LHCN-M2 (cell line): ENCODE measurements around the gene FBXL17. TPM values are rescaled to one million over a fixed set of nuclear protein-coding genes. Genes with fewer than 3 reads are reported as not detected.
"Not testable (repeated sequence)": the region's sequence is repeated elsewhere in the genome, so short reads cannot be mapped to it uniquely, and the experiment has no call there.

Source experiments
- DNase-seq: peaks from one replicate; pipeline ENCODE4 v3.0.0-alpha.2; 2012; ENCODE audit warnings: low read depth
- polyA plus RNA-seq: library from polyadenylated mRNA; unstranded; fragments of >200 nt; gene quantifications from one replicate; pipeline ENCODE4 v1.2.1, GENCODE V29; 2012; ENCODE audit warnings: missing spikeins
- total RNA-seq: library from RNA; depleted of rRNA; stranded (reverse); fragments of >200 nt; gene quantifications from 2 replicates; pipeline ENCODE4 v1.2.3, GENCODE V29; 2014; rRNA removed

The FBXL17 gene
- total RNA-seq: 17.4 and 23.4 TPM in 2 replicates
- 6.0 TPM for polyA plus RNA-seq

- peak; percentile 95 for DNase-seq
These were observed at the start of gene FBXL17 for GRCh38 chr5:108381954-108382783. FBXL17 (minus strand) TSS chr5:108382098.

GRCh38 chr5:108430931-108431608 lies 49.2 kb upstream of the FBXL17 start:
- DNase-seq: peak; percentile 13

GRCh38 chr5:108421713-108422112 lies 39.8 kb upstream of the FBXL17 start:
- peak; percentile 43 for DNase-seq

GRCh38 chr5:108420755-108421154 lies 38.9 kb upstream of the FBXL17 start:
- DNase-seq: no peak

GRCh38 chr5:108420158-108420557 lies 38.3 kb upstream of the FBXL17 start:
- no peak for DNase-seq

- no peak for DNase-seq
These were observed 36.3 kb upstream of the FBXL17 start for GRCh38 chr5:108418197-108418596.

- DNase-seq: no peak
These were observed 35.3 kb upstream of the FBXL17 start for GRCh38 chr5:108417166-108417670.

- peak; percentile 36 for DNase-seq
These were observed 33.8 kb upstream of the FBXL17 start for GRCh38 chr5:108415726-108416125.

GRCh38 chr5:108409786-108410185 lies 27.9 kb upstream of the FBXL17 start:
- no peak for DNase-seq

GRCh38 chr5:108405201-108405600 lies 23.3 kb upstream of the FBXL17 start:
- DNase-seq: not testable (repeated sequence)

- no peak for DNase-seq
These were observed 17.1 kb upstream of the FBXL17 start for GRCh38 chr5:108398964-108399363.

GRCh38 chr5:108396837-108397236 lies 14.9 kb upstream of the FBXL17 start:
- DNase-seq: not testable (repeated sequence)

GRCh38 chr5:108387758-108388157 lies 5.9 kb upstream of the FBXL17 start:
- no peak for DNase-seq

GRCh38 chr5:108386345-108387061 lies 4.6 kb upstream of the FBXL17 start:
- DNase-seq: peak; percentile 84

- peak; percentile 82 for DNase-seq
These were observed 2.8 kb upstream of the FBXL17 start for GRCh38 chr5:108384741-108385140.

GRCh38 chr5:108382784-108383330 lies 959 bp upstream of the FBXL17 start:
- DNase-seq: no peak

- DNase-seq: peak; percentile 73
These were observed 446 bp downstream of the FBXL17 start for GRCh38 chr5:108381350-108381953.

- peak; percentile 59 for DNase-seq
These were observed 1.2 kb downstream of the FBXL17 start for GRCh38 chr5:108380531-108381349.

- DNase-seq: peak; percentile 33
These were observed 2.0 kb downstream of the FBXL17 start for GRCh38 chr5:108379722-108380530.
